AG10803 (cell line): ENCODE measurements around the gene TPMT.
A peak's percentile ranks its signal among the peaks of the same experiment; 100 is the strongest.

ENCODE experiments used
- DNase-seq: peaks from one replicate; pipeline ENCODE4 v3.0.0; 2010; ENCODE audit warnings: low read depth
- H3K4me3 ChIP-seq: 2 replicates; pipeline ENCODE4 v1.5.1; 2011; ENCODE audit warnings: mild to moderate bottlenecking, low read length, control low read depth
- TF ChIP-seq, protein P1 (sequence below): conservative IDR thresholded peaks from 2 replicates; pipeline ENCODE4 v1.5.1; 2011; ENCODE audit warnings: mild to moderate bottlenecking, low read length, control low read depth, inconsistent platforms

TPMT gene

GRCh38 chr6:18087396-18088165, 67.3 kb downstream of the TPMT start:
- TF ChIP-seq, protein P1, sequence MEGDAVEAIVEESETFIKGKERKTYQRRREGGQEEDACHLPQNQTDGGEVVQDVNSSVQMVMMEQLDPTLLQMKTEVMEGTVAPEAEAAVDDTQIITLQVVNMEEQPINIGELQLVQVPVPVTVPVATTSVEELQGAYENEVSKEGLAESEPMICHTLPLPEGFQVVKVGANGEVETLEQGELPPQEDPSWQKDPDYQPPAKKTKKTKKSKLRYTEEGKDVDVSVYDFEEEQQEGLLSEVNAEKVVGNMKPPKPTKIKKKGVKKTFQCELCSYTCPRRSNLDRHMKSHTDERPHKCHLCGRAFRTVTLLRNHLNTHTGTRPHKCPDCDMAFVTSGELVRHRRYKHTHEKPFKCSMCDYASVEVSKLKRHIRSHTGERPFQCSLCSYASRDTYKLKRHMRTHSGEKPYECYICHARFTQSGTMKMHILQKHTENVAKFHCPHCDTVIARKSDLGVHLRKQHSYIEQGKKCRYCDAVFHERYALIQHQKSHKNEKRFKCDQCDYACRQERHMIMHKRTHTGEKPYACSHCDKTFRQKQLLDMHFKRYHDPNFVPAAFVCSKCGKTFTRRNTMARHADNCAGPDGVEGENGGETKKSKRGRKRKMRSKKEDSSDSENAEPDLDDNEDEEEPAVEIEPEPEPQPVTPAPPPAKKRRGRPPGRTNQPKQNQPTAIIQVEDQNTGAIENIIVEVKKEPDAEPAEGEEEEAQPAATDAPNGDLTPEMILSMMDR, result no peak
- no peak for DNase-seq

GRCh38 chr6:18081025-18081668, 73.7 kb downstream of the TPMT start:
- peak; percentile 20 for DNase-seq
- no peak overlapping the region for H3K4me3 ChIP-seq
- TF ChIP-seq, protein P1, result no peak

More at GRCh38 chr6:18087396-18088165, 67.3 kb downstream of the TPMT start:
- H3K4me3 ChIP-seq, result no peak overlapping the region

GRCh38 chr6:18080544-18080943, 74.3 kb downstream of the TPMT start:
- no peak for DNase-seq
- no peak overlapping the region for H3K4me3 ChIP-seq
- TF ChIP-seq, protein P1, result no peak

- no peak overlapping the region for H3K4me3 ChIP-seq
- TF ChIP-seq, protein P1, result no peak
- DNase-seq, result no peak
Observed at GRCh38 chr6:18078866-18079265, 76.0 kb downstream of the TPMT start.
